Glutamatergic neuron (in vitro differentiated cells): ENCODE data around the gene MBTPS1. TPM values are rescaled to one million over a fixed set of nuclear protein-coding genes. Genes with fewer than 3 reads are reported as not detected.
"Not testable (repeated sequence)": the region's sequence is repeated elsewhere in the genome, so short reads cannot be mapped to it uniquely, and the experiment has no call there.

Experiments
- DNase-seq: peaks from one replicate; pipeline ENCODE4 v3.0.0; 2022
- H3K27ac Mint-ChIP-seq: one replicate; pipeline ENCODE4 v1.8.0; 2020; ENCODE audit warnings: mild to moderate bottlenecking, mixed read lengths, inconsistent platforms; ENCODE audit not compliant: unreplicated experiment
- H3K27me3 Mint-ChIP-seq: one replicate; pipeline ENCODE4 v1.8.0; 2020; ENCODE audit warnings: mild to moderate bottlenecking, moderate library complexity, mixed read lengths, inconsistent platforms; ENCODE audit not compliant: unreplicated experiment
- H3K36me3 Mint-ChIP-seq: one replicate; pipeline ENCODE4 v1.8.0; 2020; ENCODE audit warnings: mild to moderate bottlenecking, mixed read lengths, inconsistent platforms; ENCODE audit not compliant: unreplicated experiment
- H3K4me1 Mint-ChIP-seq: one replicate; pipeline ENCODE4 v1.8.0; 2020; ENCODE audit warnings: mild to moderate bottlenecking, low read depth, mixed read lengths, inconsistent platforms; ENCODE audit not compliant: unreplicated experiment
- H3K4me3 Mint-ChIP-seq: one replicate; pipeline ENCODE4 v1.8.0; 2020; ENCODE audit warnings: mild to moderate bottlenecking, mixed read lengths, inconsistent platforms; ENCODE audit not compliant: unreplicated experiment
- H3K9me3 Mint-ChIP-seq: one replicate; pipeline ENCODE4 v1.8.0; 2020; ENCODE audit warnings: mild to moderate bottlenecking, moderate library complexity, mixed read lengths, inconsistent platforms; ENCODE audit not compliant: unreplicated experiment
- CTCF ChIP-seq: fragments of 200-600 bp; sonication (generic); IDR thresholded peaks from one replicate; pipeline ENCODE4 v1.5.0; 2021; ENCODE audit not compliant: partially characterized antibody, unreplicated experiment
- total RNA-seq: library from RNA; stranded (reverse); fragmentation: NEBNext Ultra II Directional; extraction: Animal tissue kit (Norgen Biotek cat#: 25700); gene quantifications from one replicate; pipeline ENCODE4 v1.2.1, GENCODE V29; 2021; ENCODE audit not compliant: unreplicated experiment

The MBTPS1 gene
- total RNA-seq, 1 donor from 2014 or later = 105 TPM

- Mint-ChIP-seq H3K27me3 (peaks cover 2% of the 10 kb centered on the region), H3K36me3 (no peaks in the 10 kb centered on the region), H3K4me3 (no peak overlapping the region), H3K27ac (peak overlapping the region; percentile 12), H3K4me1 (peaks cover 13% of the 10 kb centered on the region), H3K9me3 (peaks cover under 1% of the 10 kb centered on the region)
- TF ChIP-seq CTCF = no peak
- DNase-seq = no peak
Observed at GRCh38 chr16:84131117-84131516, 14.4 kb upstream of the MBTPS1 start.

GRCh38 chr16:84124257-84125073 is 7.7 kb upstream of the MBTPS1 start:
- TF ChIP-seq CTCF = no peak
- Mint-ChIP-seq H3K4me1 (peaks cover 6% of the 10 kb centered on the region), H3K27ac (no peak overlapping the region), H3K27me3 (peaks cover 2% of the 10 kb centered on the region), H3K4me3 (no peak overlapping the region), H3K36me3 (no peaks in the 10 kb centered on the region), H3K9me3 (peaks cover 2% of the 10 kb centered on the region)
- DNase-seq = no peak

- TF ChIP-seq CTCF = no peak
- DNase-seq = no peak
- Mint-ChIP-seq H3K9me3 (peaks cover 11% of the 10 kb centered on the region), H3K4me1 (peaks cover under 1% of the 10 kb centered on the region), H3K4me3 (no peak overlapping the region), H3K27me3 (peaks cover 5% of the 10 kb centered on the region), H3K27ac (no peak overlapping the region), H3K36me3 (no peaks in the 10 kb centered on the region)
Observed at GRCh38 chr16:84121007-84121406, 4.3 kb upstream of the MBTPS1 start.

- H3K27me3 Mint-ChIP-seq = peaks cover 5% of the 10 kb centered on the region
- H3K9me3 Mint-ChIP-seq = peaks cover 16% of the 10 kb centered on the region
- H3K36me3 Mint-ChIP-seq = no peaks in the 10 kb centered on the region
- no peak overlapping the region for H3K27ac Mint-ChIP-seq
- no peak for DNase-seq
- TF ChIP-seq CTCF = no peak
- H3K4me1 Mint-ChIP-seq = peaks cover 5% of the 10 kb centered on the region
- H3K4me3 Mint-ChIP-seq = no peak overlapping the region
Observed at GRCh38 chr16:84120023-84120422, 3.3 kb upstream of the MBTPS1 start.

- Mint-ChIP-seq H3K27ac (no peak overlapping the region), H3K36me3 (no peaks in the 10 kb centered on the region), H3K27me3 (peaks cover 4% of the 10 kb centered on the region), H3K4me3 (no peak overlapping the region), H3K4me1 (peaks cover 6% of the 10 kb centered on the region), H3K9me3 (peaks cover 16% of the 10 kb centered on the region)
- no peak for TF ChIP-seq CTCF
- DNase-seq = no peak
Observed at GRCh38 chr16:84119368-84119767, 2.6 kb upstream of the MBTPS1 start.

- not testable (repeated sequence) for H3K27ac Mint-ChIP-seq, H3K27me3 Mint-ChIP-seq, H3K4me1 Mint-ChIP-seq, DNase-seq, H3K36me3 Mint-ChIP-seq
- peak overlapping the region; percentile 50 for H3K4me3 Mint-ChIP-seq
- peaks cover 16% of the 10 kb centered on the region for H3K9me3 Mint-ChIP-seq
Observed at GRCh38 chr16:84118315-84118714, 1.6 kb upstream of the MBTPS1 start.
